ENCODE measurements around the gene PRODH2. TPM values are rescaled to one million over a fixed set of nuclear protein-coding genes. Genes with fewer than 3 reads are reported as not detected.

PRODH2 gene
- total and polyA plus RNA-seq, 2 of the 13 experiments (the other 11 are each of a cell fraction or from before 2014, with no cell fraction given): 86.7 to 118 TPM

DNA sequence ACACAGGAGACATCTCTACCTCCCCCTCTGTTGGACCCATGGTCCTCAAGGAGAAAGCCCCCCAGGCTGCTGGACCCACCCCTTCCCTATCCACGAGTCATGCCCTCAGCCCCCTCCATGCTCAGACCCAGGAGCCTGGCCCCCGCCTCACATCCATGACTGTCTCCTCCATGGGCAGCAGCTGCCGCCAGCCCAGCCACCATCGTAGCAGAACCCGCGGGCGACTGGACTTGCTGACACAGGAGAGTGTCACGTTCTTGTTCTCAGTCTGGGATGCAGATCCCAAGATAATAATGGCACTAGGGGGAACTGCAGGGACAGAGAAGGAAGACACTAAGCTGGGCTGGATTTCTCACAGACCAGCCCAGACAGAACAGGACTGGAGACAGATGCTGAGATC lies 35.8 kb upstream of the PRODH2 start (continued):
- TF ChIP-seq ZZZ3 (CRISPR knock-in tag; IDR thresholded peaks at IDR 0.05; ENCODE audit: borderline replicate concordance): no peak
- TF ChIP-seq ZNF431 (CRISPR knock-in tag; IDR thresholded peaks at IDR 0.05; ENCODE audit: borderline replicate concordance, low read depth): no peak
- TF ChIP-seq FOSL2 (CRISPR knock-in tag; IDR thresholded peaks at IDR 0.05): no peak
- TF ChIP-seq SATB2 (CRISPR knock-in tag; IDR thresholded peaks at IDR 0.05): no peak

DNA sequence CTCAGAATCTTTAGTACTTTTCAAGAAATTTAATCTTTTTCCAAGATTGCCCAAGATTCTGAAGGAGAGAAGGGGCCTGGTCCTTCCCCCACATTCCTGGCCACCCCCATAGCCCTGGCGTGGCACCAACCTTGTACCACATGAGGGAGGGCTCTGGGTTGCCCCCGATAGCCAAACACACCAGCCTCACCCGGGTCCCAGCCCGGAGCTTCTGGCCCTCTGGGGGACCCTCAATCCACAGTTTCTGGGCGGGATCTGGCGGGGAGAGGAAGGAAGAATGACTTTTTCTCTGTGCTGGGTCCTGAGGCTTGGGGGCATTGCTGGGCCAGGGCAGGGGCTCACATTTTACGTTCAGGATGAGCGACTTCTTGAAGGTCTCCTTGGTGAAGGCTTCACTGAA lies 35.3 kb upstream of the PRODH2 start:
- BruUV-seq (replicated peaks): no TSS peak
- Histone ChIP-seq H3K4me3 (replicated peaks in 1 of 3; ENCODE audit: insufficient read depth in 1 of 3, low read depth in 2 of 3, low read length in 3 of 3) (no peak overlapping the region), H3K4me1 (ENCODE audit: insufficient read depth, low read length) (peaks cover 27% of the 10 kb centered on the region), H3K79me2 (ENCODE audit: insufficient read depth, low read length) (no peaks in the 10 kb centered on the region), H3K27me3 (ENCODE audit: control insufficient read depth in 1 of 2, insufficient read depth in 2 of 2, low read length in 2 of 2) (peaks cover 4 to 55% of the 10 kb centered on the region in 2 experiments; a peak in 4 of 5 replicates), H3K9ac (ENCODE audit: insufficient read depth, low read depth, low read length) (no peak overlapping the region), H3K4me2 (ENCODE audit: low read depth, low read length) (no peak overlapping the region), H3K9me3 (ENCODE audit: low read length) (no peaks in the 10 kb centered on the region), H3K36me3 (replicated peaks in 1 of 2; ENCODE audit: control insufficient read depth in 1 of 2, insufficient read depth in 2 of 2, low read length in 2 of 2) (no peaks in the 10 kb centered on the region), H4K20me1 (ENCODE audit: insufficient read depth, low read length) (no peaks in the 10 kb centered on the region), H3K27ac (ENCODE audit: extremely low read length, insufficient read depth, low read length) (no peak overlapping the region), H2AFZ (ENCODE audit: low read length) (no peak overlapping the region)
- FAIRE-seq (no peak), ATAC-seq (no peak), DNase-seq (ENCODE audit: low spot score) (no peak)
- TF ChIP-seq MBNL3 (CRISPR knock-in tag; conservative IDR thresholded peaks at IDR 0.05) (no peak), ZNF577 (CRISPR knock-in tag; IDR thresholded peaks at IDR 0.05; ENCODE audit: borderline replicate concordance, low read depth) (no peak), CBX5 (CRISPR knock-in tag; IDR thresholded peaks at IDR 0.05; ENCODE audit: borderline replicate concordance) (no peak), ATM (IDR thresholded peaks at IDR 0.05; ENCODE audit: borderline replicate concordance) (no peak), SMC3 (IDR thresholded peaks at IDR 0.05; ENCODE audit: low read length) (no peak), SNAI1 (CRISPR knock-in tag; IDR thresholded peaks at IDR 0.05; ENCODE audit: borderline replicate concordance) (no peak), ZFP36L1 (CRISPR knock-in tag; IDR thresholded peaks at IDR 0.05) (no peak), SETDB1 (CRISPR knock-in tag; IDR thresholded peaks at IDR 0.05; ENCODE audit: borderline replicate concordance) (no peak), TCF7 (IDR thresholded peaks at IDR 0.05; ENCODE audit: low read depth) (no peak), REXO4 (CRISPR knock-in tag; IDR thresholded peaks at IDR 0.05; ENCODE audit: borderline replicate concordance) (no peak)
- TF ChIP-seq, protein P1, sequence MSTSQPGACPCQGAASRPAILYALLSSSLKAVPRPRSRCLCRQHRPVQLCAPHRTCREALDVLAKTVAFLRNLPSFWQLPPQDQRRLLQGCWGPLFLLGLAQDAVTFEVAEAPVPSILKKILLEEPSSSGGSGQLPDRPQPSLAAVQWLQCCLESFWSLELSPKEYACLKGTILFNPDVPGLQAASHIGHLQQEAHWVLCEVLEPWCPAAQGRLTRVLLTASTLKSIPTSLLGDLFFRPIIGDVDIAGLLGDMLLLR (CRISPR knock-in tag; IDR thresholded peaks at IDR 0.05): no peak
- TF ChIP-seq, protein P2, sequence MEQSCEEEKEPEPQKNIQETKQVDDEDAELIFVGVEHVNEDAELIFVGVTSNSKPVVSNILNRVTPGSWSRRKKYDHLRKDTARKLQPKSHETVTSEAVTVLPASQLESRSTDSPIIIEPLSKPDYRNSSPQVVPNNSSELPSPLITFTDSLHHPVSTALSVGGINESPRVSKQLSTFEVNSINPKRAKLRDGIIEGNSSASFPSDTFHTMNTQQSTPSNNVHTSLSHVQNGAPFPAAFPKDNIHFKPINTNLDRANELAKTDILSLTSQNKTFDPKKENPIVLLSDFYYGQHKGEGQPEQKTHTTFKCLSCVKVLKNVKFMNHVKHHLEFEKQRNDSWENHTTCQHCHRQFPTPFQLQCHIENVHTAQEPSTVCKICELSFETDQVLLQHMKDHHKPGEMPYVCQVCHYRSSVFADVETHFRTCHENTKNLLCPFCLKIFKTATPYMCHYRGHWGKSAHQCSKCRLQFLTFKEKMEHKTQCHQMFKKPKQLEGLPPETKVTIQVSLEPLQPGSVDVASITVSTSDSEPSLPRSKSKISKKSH (CRISPR knock-in tag; IDR thresholded peaks at IDR 0.05; ENCODE audit: borderline replicate concordance): no peak
- intact Hi-C loops (cut with micrococcal nuclease; ENCODE audit: unreplicated experiment): no loop called here
- POLR2A ChIA-PET: no interaction called here
- 17% methylated on average over 2 of the region's 8 CpGs for WGBS (ENCODE audit: low lambda C conversion rate)
- in situ Hi-C loops (cut with HindIII; ENCODE audit: extremely low pct_ligation_motif_present, low pct_unique_long_range_greater_than_20kb): no loop called here
- CTCF ChIA-PET (ENCODE audit: low intra/inter-chr PET ratio, low total read pairs): no interaction called here
